ENCODE results near the gene SLC2A4.

- TF ChIP-seq, protein P1, sequence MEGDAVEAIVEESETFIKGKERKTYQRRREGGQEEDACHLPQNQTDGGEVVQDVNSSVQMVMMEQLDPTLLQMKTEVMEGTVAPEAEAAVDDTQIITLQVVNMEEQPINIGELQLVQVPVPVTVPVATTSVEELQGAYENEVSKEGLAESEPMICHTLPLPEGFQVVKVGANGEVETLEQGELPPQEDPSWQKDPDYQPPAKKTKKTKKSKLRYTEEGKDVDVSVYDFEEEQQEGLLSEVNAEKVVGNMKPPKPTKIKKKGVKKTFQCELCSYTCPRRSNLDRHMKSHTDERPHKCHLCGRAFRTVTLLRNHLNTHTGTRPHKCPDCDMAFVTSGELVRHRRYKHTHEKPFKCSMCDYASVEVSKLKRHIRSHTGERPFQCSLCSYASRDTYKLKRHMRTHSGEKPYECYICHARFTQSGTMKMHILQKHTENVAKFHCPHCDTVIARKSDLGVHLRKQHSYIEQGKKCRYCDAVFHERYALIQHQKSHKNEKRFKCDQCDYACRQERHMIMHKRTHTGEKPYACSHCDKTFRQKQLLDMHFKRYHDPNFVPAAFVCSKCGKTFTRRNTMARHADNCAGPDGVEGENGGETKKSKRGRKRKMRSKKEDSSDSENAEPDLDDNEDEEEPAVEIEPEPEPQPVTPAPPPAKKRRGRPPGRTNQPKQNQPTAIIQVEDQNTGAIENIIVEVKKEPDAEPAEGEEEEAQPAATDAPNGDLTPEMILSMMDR (IDR thresholded peaks at IDR 0.05; ENCODE audit: insufficient read depth, low read length, poor library complexity, severe bottlenecking): no peak
- no peak for TF ChIP-seq EZH2phosphoT487 (conservative IDR thresholded peaks at IDR 0.05; ENCODE audit: low read length)
These were observed 43.0 kb upstream of the SLC2A4 start for GRCh38 chr17:7238420-7239090.

Data from SU-DHL-6 (cell line).